HepG2 (cell line): ENCODE measurements around the gene TMEM209. TPM values are rescaled to one million over a fixed set of nuclear protein-coding genes. Genes with fewer than 3 reads are reported as not detected.

Experiments
- ATAC-seq: fragments of 200-7000 bp; cut with Tn5 transposase; 3 replicates; pipeline ENCODE4 v1.9.1; 2020; ENCODE audit warnings: mild to moderate bottlenecking, moderate library complexity
- BruUV-seq: library from RNA; stranded (reverse); fragments of 400-500 nt; replicated peaks from 2 replicates; lab custom pipeline; 2021; lab: Mats Ljungman, UMichigan
- CTCF ChIA-PET: fragments of 300-600 bp; formaldehyde crosslinking; extraction: SDS; loops from one replicate; lab custom pipeline; 2021; ENCODE audit warnings: low total read pairs, inconsistent platforms, low intra/inter-chr PET ratio; lab: Yijun Ruan, JAX
- POLR2A ChIA-PET: fragments of 350-600 bp; sonication (Branson Sonifier 250); formaldehyde crosslinking; loops from one replicate; lab custom pipeline; 2020; ENCODE audit warnings: antibody characterized with exemption, inconsistent platforms; lab: Yijun Ruan, JAX
- DNase-seq: peaks from one replicate; pipeline ENCODE4 v3.0.0-alpha.2; 2015; ENCODE audit warnings: low spot score
- FAIRE-seq: peaks from 3 replicates; lab custom pipeline; 2011; peaks lifted over from hg19 to GRCh38; lab: Jason Lieb, UNC
- H2AFZ ChIP-seq: one replicate; pipeline ENCODE4 v1.6.1; 2011; ENCODE audit warnings: low read length, inconsistent platforms
- H3K27ac ChIP-seq: fragments of 300-600 bp; 3 replicates; pipeline ENCODE4 v1.8.0; 2011; ENCODE audit warnings: mixed run types, mild to moderate bottlenecking, mixed read lengths, low read length, inconsistent platforms; ENCODE audit not compliant: insufficient read depth; ENCODE audit errors: extremely low read length
- H3K27me3 ChIP-seq, 2 experiments: fragments of 200-600 bp in 1 of 2; 2 replicates in 1 of 2; 3 replicates in 1 of 2; pipeline versions ENCODE4 v1.6.0 to v1.8.0; 2011; ENCODE audit warnings: low read length in 2 of 2, mild to moderate bottlenecking in 2 of 2, moderate library complexity in 2 of 2, inconsistent platforms in 1 of 2; ENCODE audit not compliant: insufficient read depth in 2 of 2, control insufficient read depth in 1 of 2
- H3K36me3 ChIP-seq, 2 experiments: fragments of 200-600 bp in 1 of 2; replicated peaks in 1 of 2; 2 replicates in 1 of 2; 3 replicates in 1 of 2; pipeline versions ENCODE4 v1.5.1 to v1.8.0; 2011; ENCODE audit warnings: low read length in 2 of 2, inconsistent platforms in 1 of 2; ENCODE audit not compliant: insufficient read depth in 2 of 2, control insufficient read depth in 1 of 2
- H3K4me1 ChIP-seq: 2 replicates; pipeline ENCODE4 v1.5.1; 2012; ENCODE audit warnings: low read length, inconsistent platforms; ENCODE audit not compliant: insufficient read depth
- H3K4me2 ChIP-seq: 2 replicates; pipeline ENCODE4 v1.6.0; 2011; ENCODE audit warnings: low read depth, low read length, inconsistent platforms
- H3K4me3 ChIP-seq, 3 experiments: fragments of 200-600 bp in 1 of 3; sonication (generic), shearing (Covaris generic) in 1 of 3; replicated peaks in 1 of 3; 2 replicates each; pipeline ENCODE4 v1.5.1; 2011 to 2016; ENCODE audit warnings: low read length in 3 of 3, inconsistent platforms in 2 of 3, low read depth in 2 of 3, mild to moderate bottlenecking in 2 of 3, control low read depth in 1 of 3, mixed read lengths in 1 of 3; ENCODE audit not compliant: insufficient read depth in 1 of 3
- H3K79me2 ChIP-seq: one replicate; pipeline ENCODE4 v1.6.1; 2011; ENCODE audit warnings: low read length, inconsistent platforms; ENCODE audit not compliant: insufficient read depth
- H3K9ac ChIP-seq: 2 replicates; pipeline ENCODE4 v1.6.0; 2011; ENCODE audit warnings: mild to moderate bottlenecking, low read depth, low read length, inconsistent platforms; ENCODE audit not compliant: insufficient read depth
- H3K9me3 ChIP-seq: 2 replicates; pipeline ENCODE4 v1.5.1; 2012; ENCODE audit warnings: mild to moderate bottlenecking, low read length
- H4K20me1 ChIP-seq: 2 replicates; pipeline ENCODE4 v1.6.0; 2011; ENCODE audit warnings: inconsistent platforms, mild to moderate bottlenecking, low read length, moderate library complexity; ENCODE audit not compliant: insufficient read depth
- ELF1 ChIP-seq: sonication (generic); formaldehyde crosslinking; IDR thresholded peaks from 2 replicates; pipeline ENCODE4 v1.4.0; 2020; ENCODE audit warnings: missing genetic modification reagents
- FOXA3 ChIP-seq: IDR thresholded peaks from 2 replicates; pipeline ENCODE4 v1.6.1; 2016; ENCODE audit warnings: missing genetic modification reagents, missing compliant biosample characterization
- MYNN ChIP-seq: sonication (generic); formaldehyde crosslinking; IDR thresholded peaks from 2 replicates; pipeline ENCODE4 v1.4.0; 2020; ENCODE audit warnings: mild to moderate bottlenecking, low read depth, missing genetic modification reagents
- RBFOX2 ChIP-seq: fragments of 200-400 bp; formaldehyde crosslinking; IDR thresholded peaks from 2 replicates; pipeline ENCODE4 v1.6.1; 2017; ENCODE audit warnings: low read depth, mild to moderate bottlenecking, low read length
- SNAPC2 ChIP-seq: sonication (generic); formaldehyde crosslinking; IDR thresholded peaks from 2 replicates; pipeline ENCODE4 v1.8.1; 2022; ENCODE audit warnings: mild to moderate bottlenecking, missing genetic modification reagents
- ZFY ChIP-seq: sonication (generic); formaldehyde crosslinking; IDR thresholded peaks from 2 replicates; pipeline ENCODE4 v1.4.0; 2020; ENCODE audit warnings: missing genetic modification reagents
- ZNF256 ChIP-seq: sonication (generic); formaldehyde crosslinking; conservative IDR thresholded peaks from 2 replicates; pipeline ENCODE4 v1.4.0; 2020; ENCODE audit warnings: missing genetic modification reagents
- ZNF350 ChIP-seq: sonication (generic); formaldehyde crosslinking; IDR thresholded peaks from 2 replicates; pipeline ENCODE4 v1.4.0; 2020; ENCODE audit warnings: mild to moderate bottlenecking, low read depth, missing genetic modification reagents, borderline replicate concordance
- ZSCAN22 ChIP-seq: sonication (generic); formaldehyde crosslinking; IDR thresholded peaks from 2 replicates; pipeline ENCODE4 v1.4.0; 2020; ENCODE audit warnings: mild to moderate bottlenecking, missing genetic modification reagents
- WGBS: methylation state at CpG from one replicate; pipeline ENCODE4 v1.1.6; 2017; ENCODE audit warnings: low lambda C conversion rate; 5-methylcytosine and 5-hydroxymethylcytosine counted together
- in situ Hi-C: cut with HindIII; loops from 2 replicates; pipeline ENCODE4 v1.10.0; 2017; ENCODE audit warnings: low pct_unique_long_range_greater_than_20kb; ENCODE audit not compliant: extremely low pct_ligation_motif_present
- intact Hi-C: fragments of 100-400 bp; cut with micrococcal nuclease; formaldehyde crosslinking; loops from one replicate; pipeline ENCODE4 v1.10.0; 2022; ENCODE audit not compliant: unreplicated experiment
- polyA plus RNA-seq, 8 experiments: library from polyadenylated mRNA; depleted of rRNA in 3 of 8; stranded (reverse) in 7 of 8; unstranded in 1 of 8; fragments of >200 nt; fragmentation: Illumina TruSeq in 4 of 8; extraction: Trizol in 4 of 8; gene quantifications; 2 replicates each; pipeline versions ENCODE4 v1.2.1 to v1.2.3, GENCODE V29; 2011 to 2016; ENCODE audit warnings: low read depth in 4 of 8, missing spikeins in 1 of 8, mixed read lengths in 1 of 8; ENCODE audit not compliant: insufficient read depth in 1 of 8
- total RNA-seq, 5 experiments: library from RNA; depleted of rRNA; stranded (reverse); fragments of >200 nt; fragmentation: Illumina TruSeq; extraction: Trizol; gene quantifications; 2 replicates each; pipeline ENCODE4 v1.2.3, GENCODE V29; 2016; ENCODE audit warnings: low read depth in 1 of 5
- TF ChIP-seq, protein P1 (sequence below): sonication (generic); formaldehyde crosslinking; IDR thresholded peaks from 2 replicates; pipeline ENCODE4 v1.4.0; 2020; ENCODE audit warnings: missing genetic modification reagents

The TMEM209 gene
- total and polyA plus RNA-seq, 2 of the 13 experiments (the other 11 are each of a cell fraction or from before 2014, with no cell fraction given), result 14.5 to 15.6 TPM

DNA sequence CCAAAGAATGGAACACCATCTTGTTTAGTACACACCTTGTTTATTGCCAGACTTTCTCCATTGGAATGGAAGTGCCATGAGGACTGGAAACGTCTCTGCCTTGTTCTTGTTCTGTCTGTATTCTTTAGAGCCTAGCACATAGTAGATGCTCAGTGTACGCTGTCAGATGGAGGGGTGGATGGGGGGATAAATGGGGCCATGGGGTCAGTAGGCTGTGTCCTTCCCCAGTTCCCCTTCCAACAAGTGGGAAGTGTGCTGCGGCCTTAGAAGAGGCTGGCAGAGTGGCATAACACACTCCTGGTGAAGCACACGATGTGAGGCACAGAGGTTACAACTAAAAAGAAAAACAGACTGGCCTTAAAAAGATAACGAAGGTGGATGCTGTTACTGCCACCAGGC, 61.9 kb downstream of the TMEM209 start:
- Histone ChIP-seq H3K27ac (no peak overlapping the region), H3K36me3 (no peaks in the 10 kb centered on the region), H3K27me3 (no peaks in the 10 kb centered on the region), H3K9me3 (no peaks in the 10 kb centered on the region), H3K4me1 (peaks cover 38% of the 10 kb centered on the region), H3K4me2 (no peak overlapping the region), H2AFZ (no peak overlapping the region), H4K20me1 (no peaks in the 10 kb centered on the region), H3K79me2 (no peaks in the 10 kb centered on the region), H3K9ac (no peak overlapping the region), H3K4me3 (no peak overlapping the region)
- DNase-seq (no peak), FAIRE-seq (no peak), ATAC-seq (no peak)
- no TSS peak for BruUV-seq
- in situ Hi-C loops, result no loop called here
- CTCF ChIA-PET, result no interaction called here
- 95% methylated on average over 5 of the region's 5 CpGs for whole genome bisulfite sequencing
- POLR2A ChIA-PET, result no interaction called here
- TF ChIP-seq ZNF350 (CRISPR knock-in tag) (no peak), ZFY (CRISPR knock-in tag) (no peak), MYNN (CRISPR knock-in tag) (no peak), ELF1 (CRISPR knock-in tag) (no peak), SNAPC2 (CRISPR knock-in tag) (no peak), ZNF256 (no peak), FOXA3 (CRISPR knock-in tag) (no peak), ZSCAN22 (CRISPR knock-in tag) (no peak)
- intact Hi-C loops, result no loop called here

DNA sequence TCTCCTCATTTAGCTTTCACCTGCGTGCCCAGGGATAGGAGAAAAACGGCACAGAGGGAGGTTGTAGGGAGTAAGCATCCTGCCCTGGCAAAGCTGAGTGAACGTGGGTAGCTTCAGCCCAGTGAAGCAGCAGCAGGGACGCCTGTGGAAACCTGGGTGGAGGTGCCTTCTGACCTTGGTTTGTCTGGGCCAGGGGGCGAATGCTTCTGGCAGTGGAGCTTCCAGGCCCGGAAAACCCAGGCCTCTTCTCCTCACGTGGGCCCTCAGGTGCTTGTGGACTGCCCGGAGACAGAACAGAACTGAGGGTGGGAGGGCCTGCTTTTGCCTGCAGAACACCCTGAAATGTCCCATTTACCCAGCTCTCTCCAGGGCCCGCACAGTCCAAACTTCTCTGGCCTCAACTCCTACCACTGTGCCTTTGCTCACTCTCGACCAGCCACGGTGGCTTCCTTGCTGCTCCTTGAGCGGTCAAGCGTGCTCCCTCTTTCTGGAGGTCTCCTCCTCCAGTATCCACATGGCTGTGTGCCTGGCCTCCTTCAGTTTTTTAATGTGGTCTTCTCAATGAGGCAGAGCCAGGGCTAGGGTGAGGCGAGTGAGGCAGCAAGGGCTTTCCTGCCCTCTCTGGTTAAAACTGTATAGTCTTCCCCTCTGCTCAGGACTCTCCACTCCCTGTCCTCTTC, 62.4 kb downstream of the TMEM209 start:
- ATAC-seq (no peak), FAIRE-seq (no peak), DNase-seq (no peak)
- Histone ChIP-seq H2AFZ (no peak overlapping the region), H3K4me1 (peaks cover 38% of the 10 kb centered on the region), H3K9me3 (no peaks in the 10 kb centered on the region), H3K9ac (no peak overlapping the region), H3K79me2 (no peaks in the 10 kb centered on the region), H3K27ac (no peak overlapping the region), H3K4me3 (no peak overlapping the region), H3K36me3 (no peaks in the 10 kb centered on the region; a peak in 1 of 5 replicates), H3K27me3 (no peaks in the 10 kb centered on the region), H4K20me1 (no peaks in the 10 kb centered on the region), H3K4me2 (no peak overlapping the region)
- 89% methylated on average over 9 of the region's 14 CpGs for WGBS
- intact Hi-C loops, result no loop called here
- ChIA-PET POLR2A (no interaction called here), CTCF (no interaction called here)
- no TSS peak for BruUV-seq
- in situ Hi-C loops, result no loop called here
- TF ChIP-seq, protein P1, sequence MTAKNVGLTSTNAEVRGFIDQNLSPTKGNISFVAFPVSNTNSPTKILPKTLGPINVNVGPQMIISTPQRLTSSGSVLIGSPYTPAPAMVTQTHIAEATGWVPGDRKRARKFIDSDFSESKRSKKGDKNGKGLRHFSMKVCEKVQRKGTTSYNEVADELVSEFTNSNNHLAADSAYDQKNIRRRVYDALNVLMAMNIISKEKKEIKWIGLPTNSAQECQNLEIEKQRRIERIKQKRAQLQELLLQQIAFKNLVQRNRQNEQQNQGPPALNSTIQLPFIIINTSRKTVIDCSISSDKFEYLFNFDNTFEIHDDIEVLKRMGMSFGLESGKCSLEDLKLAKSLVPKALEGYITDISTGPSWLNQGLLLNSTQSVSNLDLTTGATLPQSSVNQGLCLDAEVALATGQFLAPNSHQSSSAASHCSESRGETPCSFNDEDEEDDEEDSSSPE, result no peak
- TF ChIP-seq RBFOX2, result no peak
